ENCODE results near the gene SLC9A1.

Gene SLC9A1

DNA sequence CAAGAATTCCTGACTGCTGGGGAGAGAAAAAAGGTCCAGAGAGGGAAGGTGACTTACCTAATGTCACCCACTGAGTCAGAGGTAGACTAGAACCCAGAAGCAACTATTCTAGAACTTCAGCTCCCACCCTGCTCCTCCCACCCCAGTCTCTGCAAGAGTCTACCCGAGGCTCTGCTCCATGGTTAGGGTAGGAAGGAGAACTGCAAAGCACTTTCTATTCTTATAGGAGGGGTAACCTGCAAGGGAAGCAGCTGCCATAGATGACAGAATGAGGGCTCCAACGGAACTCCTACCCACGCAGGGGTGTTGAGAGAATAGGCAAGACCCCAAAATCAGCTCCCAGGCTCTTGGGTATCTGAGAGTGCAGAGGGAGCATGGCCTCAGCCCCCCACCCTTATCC is 4.3 kb downstream of the SLC9A1 start:
- DNase-seq (ENCODE audit: low spot score), result no peak

DNA sequence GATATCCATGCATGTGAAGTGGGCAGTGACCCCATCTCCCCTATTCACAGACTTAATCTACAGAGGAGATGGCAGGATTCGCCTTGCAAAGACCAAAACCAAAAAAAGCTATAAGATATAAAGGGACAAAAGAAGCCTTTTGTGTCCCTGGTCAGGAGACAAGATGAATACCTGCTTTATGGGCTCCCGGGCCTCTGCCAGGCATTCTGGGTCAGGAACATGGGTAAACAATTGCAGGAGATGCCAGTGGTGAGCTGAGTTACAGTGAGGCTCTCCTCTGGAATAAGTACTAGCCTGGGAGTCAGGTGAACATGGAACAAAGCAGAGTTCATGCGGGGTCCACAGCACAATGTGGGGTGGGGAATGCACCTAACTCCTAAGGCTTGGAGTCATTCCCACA is 4.7 kb downstream of the SLC9A1 start:
- no peak for DNase-seq (ENCODE audit: low spot score)

- DNase-seq (ENCODE audit: low spot score), result no peak
These were observed 5.2 kb downstream of the SLC9A1 start for GRCh38 chr1:27149762-27150113.

DNA sequence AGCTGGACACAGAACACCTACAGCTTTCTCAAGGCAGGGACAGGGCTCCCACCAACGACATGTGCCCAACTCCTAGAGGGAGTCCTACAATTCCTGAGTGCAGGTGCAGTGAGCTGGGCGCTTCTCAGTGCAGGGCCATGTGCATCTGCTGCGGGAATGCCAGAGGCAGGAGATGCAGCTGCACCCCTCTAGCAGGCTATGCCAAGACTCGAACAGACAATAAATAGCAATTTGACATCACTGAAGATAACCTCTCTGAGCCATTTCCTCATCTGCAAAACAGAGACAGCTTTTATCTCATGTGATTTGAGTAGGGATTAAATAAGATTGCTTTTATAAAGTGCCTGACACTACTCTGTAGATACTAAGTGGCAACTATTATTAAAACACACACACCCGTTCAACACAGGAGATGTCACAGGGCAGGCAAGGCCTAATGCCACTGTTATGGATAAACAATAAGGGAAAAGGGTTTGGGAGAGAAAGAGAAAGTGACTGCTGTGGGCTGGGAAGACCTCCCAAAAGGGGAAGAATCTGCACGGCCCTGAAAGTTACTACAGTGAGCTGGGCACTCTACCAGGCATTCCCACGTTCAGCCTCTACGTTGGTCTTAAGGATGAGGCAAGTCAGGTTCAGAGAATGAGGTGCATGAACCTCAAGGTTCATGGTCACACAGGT is 5.7 kb downstream of the SLC9A1 start:
- DNase-seq (ENCODE audit: low spot score), result no peak

DNA sequence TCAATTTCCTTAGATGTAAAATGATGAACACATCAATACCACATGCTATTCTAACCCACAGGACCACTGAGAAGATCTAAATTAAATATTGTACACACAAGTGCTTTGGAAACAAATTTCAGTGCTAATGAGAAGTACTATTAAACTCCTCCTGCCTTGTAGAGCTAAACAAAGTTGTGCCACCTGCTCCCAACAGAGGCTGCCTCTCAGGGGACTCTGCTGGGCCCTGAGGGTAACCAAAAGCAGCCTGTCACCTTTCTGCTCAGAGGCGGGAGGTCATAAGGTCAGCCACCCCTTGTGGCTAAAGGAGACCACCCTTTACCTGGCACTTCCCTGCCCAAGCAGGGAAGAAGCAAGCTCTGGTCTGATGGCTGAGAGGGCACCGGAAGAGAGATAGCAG is 6.3 kb downstream of the SLC9A1 start:
- no peak for DNase-seq (ENCODE audit: low spot score)

- DNase-seq (ENCODE audit: low spot score), result no peak
These were observed 6.9 kb downstream of the SLC9A1 start for GRCh38 chr1:27147842-27148518.

GRCh38 chr1:27145934-27146354 is 9.0 kb downstream of the SLC9A1 start:
- DNase-seq (ENCODE audit: low spot score), result no peak

- peak; percentile 69 for DNase-seq (ENCODE audit: low spot score)
These were observed 9.8 kb downstream of the SLC9A1 start for GRCh38 chr1:27144920-27145661.

- DNase-seq (ENCODE audit: low spot score), result no peak
These were observed 10.7 kb downstream of the SLC9A1 start for GRCh38 chr1:27144049-27144748.

DNA sequence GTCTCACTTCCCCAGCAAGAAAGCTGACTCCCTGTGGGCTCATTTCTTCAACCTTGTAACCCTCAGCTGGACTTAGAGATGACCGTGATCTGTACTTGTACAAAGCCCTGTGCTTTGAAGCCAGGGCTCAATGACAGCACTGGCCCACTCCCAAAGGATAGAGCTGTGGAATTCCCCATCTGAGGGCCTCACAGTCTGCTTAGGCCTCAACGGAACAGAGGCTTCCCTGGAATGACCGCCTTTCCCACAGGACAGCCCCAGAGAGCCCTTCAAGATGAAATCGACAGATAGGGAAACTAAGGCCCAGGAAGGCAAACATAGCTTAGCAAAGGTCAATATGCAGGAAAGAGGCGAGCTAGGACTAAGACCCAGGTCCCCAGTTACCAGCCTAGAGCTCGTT is 11.5 kb downstream of the SLC9A1 start:
- DNase-seq (ENCODE audit: low spot score), result no peak

- DNase-seq (ENCODE audit: low spot score), result no peak
These were observed 12.5 kb downstream of the SLC9A1 start for GRCh38 chr1:27142464-27142863.

GRCh38 chr1:27141266-27142003 is 13.5 kb downstream of the SLC9A1 start:
- no peak for DNase-seq (ENCODE audit: low spot score)

GRCh38 chr1:27139980-27140379 is 14.9 kb downstream of the SLC9A1 start:
- peak; percentile 76 for DNase-seq (ENCODE audit: low spot score)

DNA sequence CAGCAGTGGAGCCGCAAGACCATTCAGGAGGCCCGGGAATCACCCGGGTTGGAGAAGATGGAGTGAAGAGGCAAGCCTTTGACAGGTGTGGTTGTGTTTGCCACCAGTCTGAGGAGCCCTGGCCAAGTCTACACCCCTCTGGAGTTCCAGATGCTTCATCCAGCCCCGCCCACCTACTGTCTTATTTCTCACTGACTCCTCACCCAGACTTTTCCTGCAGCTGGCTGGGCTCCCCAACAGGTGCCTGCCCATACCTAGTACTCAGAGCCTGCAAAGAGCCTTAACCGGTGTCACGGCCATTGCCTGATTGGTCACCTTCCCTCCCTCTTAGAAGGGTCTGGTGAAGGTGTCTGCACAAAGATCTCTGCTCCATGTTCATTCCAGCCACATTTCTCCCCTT is 16.0 kb downstream of the SLC9A1 start:
- DNase-seq (ENCODE audit: low spot score), result no peak

- DNase-seq (ENCODE audit: low spot score), result no peak
These were observed 16.6 kb downstream of the SLC9A1 start for GRCh38 chr1:27138368-27138767.

GRCh38 chr1:27137544-27138075 is 17.3 kb downstream of the SLC9A1 start:
- DNase-seq (ENCODE audit: low spot score), result no peak

DNA sequence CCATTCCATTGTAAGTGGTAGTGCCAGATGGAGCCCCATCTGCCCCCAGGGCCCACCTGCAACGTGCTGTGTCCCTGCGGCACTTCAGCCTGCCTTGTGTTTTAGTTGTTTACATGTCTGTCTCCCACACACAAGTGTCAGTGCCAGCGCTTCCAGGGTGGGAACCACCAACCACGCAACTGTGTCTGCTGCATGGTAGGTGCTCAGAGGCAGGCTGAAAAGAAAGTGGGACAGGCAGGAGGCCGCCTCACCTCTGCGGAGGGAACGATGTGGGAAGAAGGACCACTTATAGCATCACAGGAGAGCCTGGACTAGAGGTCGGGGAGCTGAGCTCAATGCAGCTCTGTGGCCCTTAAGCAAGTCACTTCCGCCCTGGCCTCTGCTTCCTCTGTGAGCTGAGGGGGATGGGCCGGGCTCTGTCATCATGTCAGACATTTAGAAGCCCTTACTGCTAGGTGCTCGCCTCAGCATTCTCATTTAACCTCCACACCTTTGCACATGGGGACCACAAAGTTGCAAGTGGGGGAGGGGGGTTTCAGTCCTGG is 17.9 kb downstream of the SLC9A1 start:
- no peak for DNase-seq (ENCODE audit: low spot score)

GRCh38 chr1:27136236-27136551 is 18.7 kb downstream of the SLC9A1 start:
- DNase-seq (ENCODE audit: low spot score), result no peak

GRCh38 chr1:27135541-27136235 is 19.2 kb downstream of the SLC9A1 start:
- DNase-seq (ENCODE audit: low spot score), result no peak

DNA sequence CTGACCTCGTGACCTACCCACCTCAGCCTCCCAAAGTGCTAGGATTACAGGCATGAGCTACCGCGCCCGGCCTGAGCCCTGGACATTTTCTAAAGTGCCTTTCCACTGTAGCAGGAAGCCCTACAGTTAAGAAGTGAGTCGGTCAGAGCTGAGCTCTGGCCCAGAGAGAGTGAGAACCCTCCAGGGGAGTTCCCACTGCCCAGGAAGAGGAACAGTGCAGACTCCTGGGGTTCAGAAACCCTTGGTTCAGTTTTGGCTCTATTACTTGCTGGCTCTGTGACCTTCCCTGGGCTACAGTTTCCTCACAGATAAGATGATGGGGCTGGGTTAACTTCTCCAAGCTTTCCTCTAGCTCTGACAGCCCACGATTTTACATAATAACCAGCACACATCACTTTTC is 20.9 kb downstream of the SLC9A1 start:
- DNase-seq (ENCODE audit: low spot score), result no peak

- no peak for DNase-seq (ENCODE audit: low spot score)
These were observed 21.8 kb downstream of the SLC9A1 start for GRCh38 chr1:27133158-27133557.
